IMR-90 (cell line): Measurements from ENCODE around the gene MFRP. TPM values are rescaled to one million over a fixed set of nuclear protein-coding genes. Genes with fewer than 3 reads are reported as not detected.
A peak's percentile ranks its signal among the peaks of the same experiment; 100 is the strongest.

Experiments used
- ATAC-seq: fragments of 200-7000 bp; cut with Tn5 transposase; 2 replicates; pipeline ENCODE4 v1.9.1; 2020; ENCODE audit warnings: low read depth, mild to moderate bottlenecking, moderate library complexity
- BruUV-seq: library from RNA; stranded (reverse); fragments of 400-500 nt; replicated peaks from 2 replicates; lab custom pipeline; 2021; lab: Mats Ljungman, UMichigan
- CTCF ChIA-PET: fragments of 300-600 bp; formaldehyde crosslinking; extraction: SDS; loops from one replicate; lab custom pipeline; 2021; ENCODE audit warnings: antibody characterized with exemption; lab: Yijun Ruan, JAX
- POLR2A ChIA-PET: fragments of 300-600 bp; sonication (Branson Sonifier 250); formaldehyde crosslinking; loops from one replicate; lab custom pipeline; 2022; ENCODE audit warnings: antibody characterized with exemption; ENCODE audit not compliant: unreplicated experiment; lab: Charles Lee
- DNase-seq: peaks from one replicate; pipeline ENCODE4 v3.0.0; 2013
- H2AFZ ChIP-seq: replicated peaks from 2 replicates; pipeline ENCODE3; 2013; ENCODE audit warnings: low read length, mild to moderate bottlenecking; ENCODE audit not compliant: poor library complexity
- H2AK5ac ChIP-seq: 2 replicates; pipeline ENCODE4 v1.6.1; 2013; ENCODE audit warnings: low read depth, low read length, inconsistent platforms
- H2AK9ac ChIP-seq: replicated peaks from 2 replicates; pipeline ENCODE3; 2013; ENCODE audit warnings: mild to moderate bottlenecking, low read depth, low read length, moderate library complexity; ENCODE audit not compliant: poor library complexity
- H2BK120ac ChIP-seq: 2 replicates; pipeline ENCODE4 v1.6.1; 2013; ENCODE audit warnings: low read depth, low read length, inconsistent platforms
- H2BK15ac ChIP-seq: 3 replicates; pipeline ENCODE4 v1.6.1; 2013; ENCODE audit warnings: low read depth, low read length, inconsistent platforms
- H2BK20ac ChIP-seq: 2 replicates; pipeline ENCODE4 v1.6.1; 2013; ENCODE audit warnings: low read depth, mild to moderate bottlenecking, inconsistent platforms, low read length, moderate library complexity
- H2BK5ac ChIP-seq: 2 replicates; pipeline ENCODE4 v1.6.1; 2013; ENCODE audit warnings: mild to moderate bottlenecking, low read depth, low read length, inconsistent platforms; ENCODE audit not compliant: poor library complexity, severe bottlenecking
- H3K14ac ChIP-seq: replicated peaks from 2 replicates; pipeline ENCODE4 v1.6.1; 2013; ENCODE audit warnings: low read depth, low read length, inconsistent platforms
- H3K18ac ChIP-seq: 2 replicates; pipeline ENCODE4 v1.6.1; 2013; ENCODE audit warnings: low read depth, low read length, control low read depth
- H3K23ac ChIP-seq: 2 replicates; pipeline ENCODE4 v1.6.1; 2013; ENCODE audit warnings: low read depth, low read length, inconsistent platforms
- H3K27ac ChIP-seq: 2 replicates; pipeline ENCODE4 v1.5.1; 2013; ENCODE audit warnings: mild to moderate bottlenecking, control low read depth, low read length; ENCODE audit not compliant: insufficient read depth
- H3K27me3 ChIP-seq: 2 replicates; pipeline ENCODE4 v1.6.1; 2013; ENCODE audit warnings: low read length; ENCODE audit not compliant: control insufficient read depth, insufficient read depth
- H3K36me3 ChIP-seq: 2 replicates; pipeline ENCODE4 v1.6.1; 2013; ENCODE audit warnings: low read length, mixed read lengths; ENCODE audit not compliant: control insufficient read depth, insufficient read depth
- H3K4ac ChIP-seq: 2 replicates; pipeline ENCODE4 v1.6.1; 2013; ENCODE audit warnings: low read depth, low read length, inconsistent platforms
- H3K4me1 ChIP-seq: 2 replicates; pipeline ENCODE4 v1.6.1; 2013; ENCODE audit warnings: low read length, mixed read lengths; ENCODE audit not compliant: control insufficient read depth, insufficient read depth
- H3K4me2 ChIP-seq: 2 replicates; pipeline ENCODE4 v1.6.1; 2013; ENCODE audit warnings: low read depth, mild to moderate bottlenecking, control low read depth, low read length, moderate library complexity
- H3K4me3 ChIP-seq: 2 replicates; pipeline ENCODE4 v1.5.1; 2013; ENCODE audit warnings: low read depth, mild to moderate bottlenecking, control low read depth, low read length, moderate library complexity; ENCODE audit not compliant: insufficient read depth
- H3K56ac ChIP-seq: 2 replicates; pipeline ENCODE4 v1.6.1; 2013; ENCODE audit warnings: low read length, inconsistent platforms; ENCODE audit not compliant: insufficient read depth; ENCODE audit errors: extremely low read depth
- H3K79me1 ChIP-seq, 2 experiments: 2 replicates each; pipeline ENCODE4 v1.6.1; 2013; ENCODE audit warnings: low read length in 2 of 2, inconsistent platforms in 1 of 2, low read depth in 1 of 2
- H3K9ac ChIP-seq: 2 replicates; pipeline ENCODE4 v1.6.1; 2013; ENCODE audit warnings: low read depth, low read length, control low read depth
- H3K9me1 ChIP-seq: 2 replicates; pipeline ENCODE4 v1.6.1; 2013; ENCODE audit warnings: low read length, inconsistent platforms; ENCODE audit not compliant: insufficient read depth
- H3K9me3 ChIP-seq: 2 replicates; pipeline ENCODE4 v1.6.1; 2013; ENCODE audit warnings: low read length; ENCODE audit not compliant: control insufficient read depth, insufficient read depth
- H4K20me1 ChIP-seq: 2 replicates; pipeline ENCODE4 v1.6.1; 2013; ENCODE audit warnings: low read length, inconsistent platforms; ENCODE audit not compliant: insufficient read depth
- H4K5ac ChIP-seq: 2 replicates; pipeline ENCODE4 v1.6.1; 2013; ENCODE audit warnings: mild to moderate bottlenecking, low read depth, low read length, control low read depth
- H4K8ac ChIP-seq, 2 experiments: 2 replicates each; pipeline ENCODE4 v1.6.1; 2013; ENCODE audit warnings: low read depth in 2 of 2, low read length in 2 of 2, control low read depth in 1 of 2, inconsistent platforms in 1 of 2
- H4K91ac ChIP-seq: 2 replicates; pipeline ENCODE4 v1.6.1; 2013; ENCODE audit warnings: low read depth, low read length, inconsistent platforms; ENCODE audit not compliant: insufficient read depth
- BHLHE40 ChIP-seq: fragments of 150-350 bp; IDR thresholded peaks from 2 replicates; pipeline ENCODE4 v1.6.1; 2016; ENCODE audit warnings: mild to moderate bottlenecking, low read depth, low read length
- CEBPB ChIP-seq: IDR thresholded peaks from 2 replicates; pipeline ENCODE4 v1.6.1; 2012; ENCODE audit warnings: low read depth, low read length, improper control_type of control experiment
- CHD1 ChIP-seq: IDR thresholded peaks from 2 replicates; pipeline ENCODE4 v1.6.1; 2012; ENCODE audit warnings: low read depth, low read length, improper control_type of control experiment
- FOS ChIP-seq: fragments of 150-350 bp; IDR thresholded peaks from 2 replicates; pipeline ENCODE4 v1.6.1; 2016; ENCODE audit warnings: low read depth, low read length
- MAFK ChIP-seq: IDR thresholded peaks from 2 replicates; pipeline ENCODE4 v1.6.1; 2012; ENCODE audit warnings: low read depth, low read length, improper control_type of control experiment
- MAZ ChIP-seq: IDR thresholded peaks from 2 replicates; pipeline ENCODE4 v1.6.1; 2012; ENCODE audit warnings: low read depth, mild to moderate bottlenecking, low read length, improper control_type of control experiment, moderate library complexity, borderline replicate concordance
- MXI1 ChIP-seq: IDR thresholded peaks from 2 replicates; pipeline ENCODE4 v1.6.1; 2012; ENCODE audit warnings: low read depth, mild to moderate bottlenecking, low read length, moderate library complexity, borderline replicate concordance
- NFE2L2 ChIP-seq: fragments of 150-350 bp; IDR thresholded peaks from 2 replicates; pipeline ENCODE4 v1.6.1; 2016; ENCODE audit warnings: low read depth, mild to moderate bottlenecking, low read length
- POLR2A ChIP-seq: IDR thresholded peaks from 2 replicates; pipeline ENCODE4 v1.6.1; 2012; ENCODE audit warnings: mild to moderate bottlenecking, low read depth, low read length
- RAD21 ChIP-seq: IDR thresholded peaks from 2 replicates; pipeline ENCODE4 v1.6.1; 2012; ENCODE audit warnings: low read length, improper control_type of control experiment
- RCOR1 ChIP-seq: IDR thresholded peaks from 2 replicates; pipeline ENCODE4 v1.6.1; 2012; ENCODE audit warnings: mild to moderate bottlenecking, low read length, improper control_type of control experiment; ENCODE audit not compliant: insufficient replicate concordance
- RFX5 ChIP-seq: IDR thresholded peaks from 2 replicates; pipeline ENCODE4 v1.8.0; 2012; ENCODE audit warnings: low read depth, mild to moderate bottlenecking, low read length, moderate library complexity
- SMC3 ChIP-seq: fragments of 150-350 bp; IDR thresholded peaks from 2 replicates; pipeline ENCODE4 v1.6.1; 2016; ENCODE audit warnings: low read depth, mild to moderate bottlenecking, antibody characterized with exemption, low read length, moderate library complexity
- USF2 ChIP-seq: fragments of 150-350 bp; IDR thresholded peaks from 2 replicates; pipeline ENCODE4 v1.6.1; 2017; ENCODE audit warnings: mild to moderate bottlenecking, antibody characterized with exemption, low read length, low read depth
- WGBS, 2 experiments: methylation state at CpG; one replicate each; pipeline versions ENCODE4 v1.1.5 to v1.1.7; 2013; ENCODE audit warnings: missing lambda C conversion rate in 2 of 2; ENCODE audit not compliant: insufficient read length in 1 of 2; ENCODE audit errors: extremely low coverage in 2 of 2; 5-methylcytosine and 5-hydroxymethylcytosine counted together
- dilution Hi-C: fragments of 300-500 bp; cut with HindIII; formaldehyde crosslinking; loops from one replicate; pipeline ENCODE4 v1.14.3; 2018; ENCODE audit warnings: low sequenced_read_pairs; ENCODE audit not compliant: unreplicated experiment
- in situ Hi-C: fragments of 300-500 bp; cut with MboI; formaldehyde crosslinking; loops from 3 replicates; pipeline ENCODE4 v1.14.3; 2019; ENCODE audit warnings: low sequenced_read_pairs, inconsistent platforms, mixed read lengths
- intact Hi-C: fragments of 100-400 bp; cut with micrococcal nuclease; formaldehyde crosslinking; loops from 2 replicates; pipeline ENCODE4 v1.10.0; 2022
- polyA plus RNA-seq, 3 experiments: library from polyadenylated mRNA; depleted of rRNA; stranded (reverse); fragments of >200 nt; gene quantifications; 2 replicates each; pipeline ENCODE4 v1.2.3, GENCODE V29; 2012; ENCODE audit warnings: low replicate concordance in 1 of 3
- total RNA-seq: library from RNA; depleted of rRNA; stranded (reverse); fragments of >200 nt; gene quantifications from 2 replicates; pipeline ENCODE4 v1.2.3, GENCODE V29; 2012
- TF ChIP-seq, protein P1 (sequence below): conservative IDR thresholded peaks from 2 replicates; pipeline ENCODE4 v1.5.1; 2012; ENCODE audit warnings: mild to moderate bottlenecking, low read depth, low read length, improper control_type of control experiment

The MFRP gene
- total and polyA plus RNA-seq, 2 of the 4 experiments (the other 2 are of a cell fraction) = not detected

- no peak within 1 kb of the TSS for H3K18ac ChIP-seq
- peak within 1 kb of the TSS; percentile 15; the same call in 1 of the 2 replicates for H2AK5ac ChIP-seq
- no peak within 1 kb of the TSS for H4K5ac ChIP-seq
- DNase-seq (peak; percentile 96), ATAC-seq (peak; percentile 99)
- no TSS peak for BruUV-seq
- no peak within 1 kb of the TSS; the same call in 1 of the 2 replicates for H3K27ac ChIP-seq
- peak within 1 kb of the TSS; percentile 54 for H3K14ac ChIP-seq
- peaks cover 20% of the 10 kb centered on the region for H3K27me3 ChIP-seq
- no peaks in the 10 kb centered on the region; the same call in 1 of the 2 replicates for H3K9me1 ChIP-seq
- peaks cover 10% of the 10 kb centered on the region for H3K4me1 ChIP-seq
- no peak within 1 kb of the TSS for H4K8ac ChIP-seq
- peak within 1 kb of the TSS; percentile 57; the same call in 1 of the 2 replicates for H3K4ac ChIP-seq
- no peaks in the 10 kb centered on the region for H4K20me1 ChIP-seq
- peak within 1 kb of the TSS; percentile 42; the same call in 1 of the 2 replicates for H2BK120ac ChIP-seq
- H3K4me3 ChIP-seq = peak within 1 kb of the TSS; percentile 50
- H3K56ac ChIP-seq = no peak within 1 kb of the TSS
- ChIA-PET CTCF (interaction anchor here (0.8 to 3.2 kb wide), 11 partner anchors 9 to 348 kb away, joined by 3 to 23 read pairs (median 4); partner anchors contain the start of genes C1QTNF5 and NECTIN1), POLR2A (no interaction called here)
- WGBS, 2 experiments = 0% methylated on average over 38 of the region's 54 CpGs; no CpG with 5 or more reads in 1 of the 2 experiments
- H3K9me3 ChIP-seq = no peaks in the 10 kb centered on the region
- dilution Hi-C loops = no loop called here
- H3K23ac ChIP-seq = no peak within 1 kb of the TSS
- H2AK9ac ChIP-seq = peak within 1 kb of the TSS; percentile 10
- no peak within 1 kb of the TSS for H2BK5ac ChIP-seq
- no peaks in the 10 kb centered on the region for H3K36me3 ChIP-seq
- peak within 1 kb of the TSS; percentile 83 for H3K4me2 ChIP-seq
- in situ Hi-C loops = no loop called here
- H2AFZ ChIP-seq = peak within 1 kb of the TSS; percentile 98
- H3K79me1 ChIP-seq = no peaks in the 10 kb centered on the region
- H4K91ac ChIP-seq = no peak within 1 kb of the TSS
- peak within 1 kb of the TSS; percentile 11; the same call in 1 of the 3 replicates for H2BK15ac ChIP-seq
- peak within 1 kb of the TSS; percentile 36 for H3K9ac ChIP-seq
- intact Hi-C loops = loop anchor here (1.0 to 2.0 kb wide), 2 partner anchors 41 to 93 kb away; partner anchors contain the start of gene THY1
- H2BK20ac ChIP-seq = no peak within 1 kb of the TSS
- TF ChIP-seq CHD1 (no peak), NFE2L2 (no peak), SMC3 (peak; percentile 67), POLR2A (no peak; the same call in 1 of the 2 replicates), MAFK (no peak), USF2 (peak; percentile 94), MAZ (peak; percentile 97), RCOR1 (no peak), FOS (no peak), RFX5 (peak; percentile 51; the same call in 1 of the 2 replicates), MXI1 (peak; percentile 100), BHLHE40 (peak; percentile 90), RAD21 (peak; percentile 72), CEBPB (peak; percentile 92)
- TF ChIP-seq, protein P1, sequence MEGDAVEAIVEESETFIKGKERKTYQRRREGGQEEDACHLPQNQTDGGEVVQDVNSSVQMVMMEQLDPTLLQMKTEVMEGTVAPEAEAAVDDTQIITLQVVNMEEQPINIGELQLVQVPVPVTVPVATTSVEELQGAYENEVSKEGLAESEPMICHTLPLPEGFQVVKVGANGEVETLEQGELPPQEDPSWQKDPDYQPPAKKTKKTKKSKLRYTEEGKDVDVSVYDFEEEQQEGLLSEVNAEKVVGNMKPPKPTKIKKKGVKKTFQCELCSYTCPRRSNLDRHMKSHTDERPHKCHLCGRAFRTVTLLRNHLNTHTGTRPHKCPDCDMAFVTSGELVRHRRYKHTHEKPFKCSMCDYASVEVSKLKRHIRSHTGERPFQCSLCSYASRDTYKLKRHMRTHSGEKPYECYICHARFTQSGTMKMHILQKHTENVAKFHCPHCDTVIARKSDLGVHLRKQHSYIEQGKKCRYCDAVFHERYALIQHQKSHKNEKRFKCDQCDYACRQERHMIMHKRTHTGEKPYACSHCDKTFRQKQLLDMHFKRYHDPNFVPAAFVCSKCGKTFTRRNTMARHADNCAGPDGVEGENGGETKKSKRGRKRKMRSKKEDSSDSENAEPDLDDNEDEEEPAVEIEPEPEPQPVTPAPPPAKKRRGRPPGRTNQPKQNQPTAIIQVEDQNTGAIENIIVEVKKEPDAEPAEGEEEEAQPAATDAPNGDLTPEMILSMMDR = peak; percentile 96
Measured at GRCh38 chr11:119381181-119381988, 34.9 kb upstream of the MFRP start, which contains the start of gene USP2. TSS of gene USP2 (minus strand) at chr11:119381690. CDS start at chr11:119373480, 8,210 bp downstream.
